KOPT-K1 (cell line): Measurements from ENCODE around the gene PLEKHA5.
"Not testable (repeated sequence)": the region's sequence is repeated elsewhere in the genome, so short reads cannot be mapped to it uniquely, and the experiment has no call there.

Experiments
- H3K27ac ChIP-seq: fragments of 200-600 bp; sonication (generic); 2 replicates; pipeline ENCODE4 v1.5.1; 2016; ENCODE audit warnings: antibody characterized with exemption, mild to moderate bottlenecking, low read depth, low read length; ENCODE audit not compliant: poor library complexity, severe bottlenecking
- H3K36me3 ChIP-seq: fragments of 200-600 bp; sonication (generic); 2 replicates; pipeline ENCODE4 v1.5.1; 2017; ENCODE audit warnings: antibody characterized with exemption, mild to moderate bottlenecking, low read length, moderate library complexity; ENCODE audit not compliant: insufficient read depth
- H3K9me3 ChIP-seq: fragments of 200-600 bp; sonication (generic); 2 replicates; pipeline ENCODE4 v1.5.1; 2017; ENCODE audit warnings: antibody characterized with exemption, low read length, mild to moderate bottlenecking; ENCODE audit not compliant: insufficient read depth, poor library complexity, severe bottlenecking

Gene PLEKHA5

GRCh38 chr12:19302100-19302640 is 172.6 kb downstream of the PLEKHA5 start:
- no peaks in the 10 kb centered on the region for H3K36me3 ChIP-seq
- H3K9me3 ChIP-seq, result no peaks in the 10 kb centered on the region
- no peak overlapping the region for H3K27ac ChIP-seq

DNA sequence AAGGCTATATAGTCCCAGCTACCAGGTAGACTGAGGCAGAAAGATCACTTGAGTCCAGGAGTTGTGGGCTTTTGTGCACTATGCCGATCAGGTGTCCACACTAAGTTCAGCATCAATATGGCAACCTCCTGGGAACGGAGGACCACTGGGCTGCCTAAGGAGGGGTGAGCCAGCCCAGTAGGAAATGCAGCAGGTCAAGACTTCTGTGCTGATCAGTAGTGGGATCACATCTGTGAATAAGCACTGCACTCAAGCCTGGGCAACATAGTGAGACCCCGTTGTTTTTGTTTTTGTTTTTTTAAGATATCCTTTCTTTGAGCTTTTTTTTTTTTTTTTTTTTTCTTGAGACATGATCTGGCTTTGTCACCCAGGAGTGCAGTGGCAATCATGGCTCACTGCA is 174.0 kb downstream of the PLEKHA5 start:
- Histone ChIP-seq H3K9me3 (no peaks in the 10 kb centered on the region), H3K27ac (no peak overlapping the region)

GRCh38 chr12:19304149-19304750 is 174.7 kb downstream of the PLEKHA5 start:
- Histone ChIP-seq H3K27ac (no peak overlapping the region), H3K9me3 (no peaks in the 10 kb centered on the region), H3K36me3 (no peaks in the 10 kb centered on the region)

More for the DNA sequence above, 174.0 kb downstream of the PLEKHA5 start:
- H3K36me3 ChIP-seq, result no peaks in the 10 kb centered on the region

GRCh38 chr12:19305621-19306020 is 176.1 kb downstream of the PLEKHA5 start:
- H3K36me3 ChIP-seq, H3K27ac ChIP-seq, H3K9me3 ChIP-seq: not testable (repeated sequence)

DNA sequence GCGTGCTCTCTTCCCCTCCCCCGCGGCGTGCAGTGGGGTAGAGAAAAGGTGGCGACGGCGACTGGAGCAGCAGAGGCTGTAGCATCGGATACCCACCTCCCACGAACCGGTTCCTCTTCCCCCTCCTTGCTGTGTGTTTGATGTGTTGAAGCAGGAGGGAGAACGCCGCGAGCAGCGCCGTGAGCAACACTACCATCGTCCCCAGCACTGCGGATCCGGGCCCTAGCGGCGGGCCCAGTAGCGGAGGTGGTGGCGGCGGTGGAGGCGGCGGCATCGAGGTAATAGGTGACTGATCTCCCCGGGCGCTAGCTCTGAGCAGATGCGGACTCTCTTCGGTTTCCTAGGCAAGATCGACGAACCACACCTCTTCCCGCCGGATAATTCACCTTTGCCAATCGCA is 176.8 kb downstream of the PLEKHA5 start:
- H3K9me3 ChIP-seq, result no peaks in the 10 kb centered on the region
- H3K27ac ChIP-seq, result no peak overlapping the region
- H3K36me3 ChIP-seq, result no peaks in the 10 kb centered on the region

DNA sequence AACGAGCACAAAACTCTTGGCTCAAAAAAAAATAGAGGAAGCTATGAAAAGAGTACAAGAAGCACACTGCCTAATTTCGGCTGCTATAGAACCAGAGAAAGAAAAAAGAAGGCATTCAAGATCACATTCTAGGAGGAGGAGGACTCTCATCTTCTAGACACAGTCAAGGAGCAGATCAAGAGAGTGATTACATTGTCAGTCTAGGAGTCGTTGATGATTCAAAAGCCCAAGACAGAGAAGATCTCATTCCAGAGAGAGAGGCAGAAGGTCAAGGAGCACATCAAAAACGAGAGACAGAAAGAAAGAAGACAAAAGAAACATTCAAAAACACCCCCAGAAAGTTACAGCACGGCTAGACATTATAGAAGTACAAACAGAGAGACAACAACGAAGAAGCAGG is 177.9 kb downstream of the PLEKHA5 start:
- Histone ChIP-seq H3K9me3 (no peaks in the 10 kb centered on the region), H3K27ac (no peak overlapping the region), H3K36me3 (no peaks in the 10 kb centered on the region)

DNA sequence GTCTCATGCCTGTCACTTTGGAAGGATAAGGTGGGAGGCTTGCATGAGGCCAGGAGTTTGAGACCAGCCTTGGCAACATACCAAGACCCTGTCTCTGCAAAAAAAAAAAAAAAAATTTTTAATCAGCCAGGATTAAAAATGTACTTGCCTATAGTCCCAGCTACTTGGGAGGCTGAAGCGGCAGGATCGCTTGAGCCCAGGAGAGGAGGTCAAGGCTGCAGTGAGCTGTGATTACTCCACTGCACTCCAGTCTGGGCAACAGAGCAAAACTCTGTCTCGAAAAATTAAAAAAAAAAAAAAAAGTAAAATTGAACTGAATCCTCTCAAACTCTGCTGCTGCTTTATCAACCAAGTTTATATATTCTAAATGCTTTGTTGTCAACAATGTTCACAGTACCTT is 181.6 kb downstream of the PLEKHA5 start:
- no peaks in the 10 kb centered on the region for H3K36me3 ChIP-seq
- H3K9me3 ChIP-seq, result no peaks in the 10 kb centered on the region
- no peak overlapping the region for H3K27ac ChIP-seq

DNA sequence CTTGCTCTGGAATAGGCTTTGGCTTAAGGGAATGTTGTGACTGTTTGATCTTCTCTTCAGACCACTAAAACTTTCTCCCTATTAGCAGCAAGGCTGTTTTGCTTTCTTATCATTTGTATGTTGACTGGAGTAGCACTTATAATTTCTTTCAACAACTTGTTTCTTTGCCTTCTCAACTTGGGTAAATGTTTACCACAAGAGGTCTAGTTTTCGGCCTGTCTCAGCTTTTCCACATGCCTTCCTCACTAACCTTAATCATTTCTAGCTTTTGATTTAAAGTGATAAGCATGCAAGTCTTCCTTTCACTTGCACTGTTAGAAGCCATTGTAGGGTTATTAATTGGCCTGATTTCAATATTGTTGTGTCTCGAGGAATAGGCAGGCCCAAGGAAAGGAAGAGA is 183.1 kb downstream of the PLEKHA5 start:
- Histone ChIP-seq H3K9me3 (no peaks in the 10 kb centered on the region), H3K36me3 (no peaks in the 10 kb centered on the region), H3K27ac (no peak overlapping the region)

DNA sequence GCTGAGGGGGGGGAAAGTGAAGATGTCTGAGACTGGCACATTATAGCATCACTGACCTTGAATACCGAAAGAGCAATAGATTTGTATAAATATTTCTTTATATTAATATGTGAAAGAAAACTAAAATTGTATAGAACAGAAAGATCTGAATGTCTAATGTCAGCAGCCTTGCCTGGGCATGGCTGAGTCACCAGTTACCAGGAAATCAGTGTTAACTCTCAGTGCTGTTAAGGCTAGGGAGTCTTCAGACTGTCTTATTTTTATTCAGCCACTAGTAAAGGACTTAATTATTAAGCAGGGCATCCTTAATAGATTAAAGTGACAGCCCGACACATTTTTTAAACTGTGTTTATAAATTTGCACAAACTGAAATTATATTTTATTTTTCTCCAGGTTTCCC is 186.9 kb downstream of the PLEKHA5 start:
- Histone ChIP-seq H3K9me3 (no peaks in the 10 kb centered on the region), H3K27ac (no peak overlapping the region), H3K36me3 (no peaks in the 10 kb centered on the region)

- H3K9me3 ChIP-seq, result no peaks in the 10 kb centered on the region
- H3K36me3 ChIP-seq, result no peaks in the 10 kb centered on the region
Observed at GRCh38 chr12:19322376-19322775, 192.8 kb downstream of the PLEKHA5 start.

DNA sequence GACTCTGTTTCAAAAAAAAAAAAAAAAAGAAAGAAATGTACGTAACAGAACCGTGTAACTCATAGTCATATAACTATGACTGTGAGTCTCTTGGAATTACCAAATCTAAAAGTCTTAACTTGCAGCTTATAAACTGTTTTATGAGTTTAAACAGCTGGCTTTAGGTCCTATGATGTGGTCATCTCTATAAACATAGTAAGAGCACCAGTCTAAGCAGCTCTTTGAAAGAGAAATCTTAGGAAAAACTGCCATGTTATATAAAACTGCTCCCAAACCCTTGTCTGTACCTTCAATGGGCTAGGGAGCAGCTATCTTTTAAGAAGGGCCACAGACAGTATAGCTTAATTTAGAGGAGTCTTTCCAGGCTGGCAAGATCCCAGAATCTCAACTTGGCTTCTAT is 194.3 kb downstream of the PLEKHA5 start:
- Histone ChIP-seq H3K36me3 (no peaks in the 10 kb centered on the region), H3K27ac (no peak overlapping the region), H3K9me3 (no peaks in the 10 kb centered on the region)

More at GRCh38 chr12:19322376-19322775, 192.8 kb downstream of the PLEKHA5 start:
- no peak overlapping the region for H3K27ac ChIP-seq

- H3K9me3 ChIP-seq, result no peaks in the 10 kb centered on the region
- no peak overlapping the region for H3K27ac ChIP-seq
- H3K36me3 ChIP-seq, result no peaks in the 10 kb centered on the region
Observed at GRCh38 chr12:19326102-19326501, 196.6 kb downstream of the PLEKHA5 start.

GRCh38 chr12:19332196-19332595 is 202.7 kb downstream of the PLEKHA5 start:
- H3K36me3 ChIP-seq, result no peaks in the 10 kb centered on the region
- no peaks in the 10 kb centered on the region for H3K9me3 ChIP-seq
- no peak overlapping the region for H3K27ac ChIP-seq

GRCh38 chr12:19338405-19338804 is 208.9 kb downstream of the PLEKHA5 start:
- H3K27ac ChIP-seq, result no peak overlapping the region
- peaks cover 7% of the 10 kb centered on the region for H3K9me3 ChIP-seq
- H3K36me3 ChIP-seq, result no peaks in the 10 kb centered on the region

- H3K9me3 ChIP-seq, result peaks cover 14% of the 10 kb centered on the region
- H3K36me3 ChIP-seq, H3K27ac ChIP-seq: not testable (repeated sequence)
Observed at GRCh38 chr12:19350850-19351249, 221.3 kb downstream of the PLEKHA5 start.

DNA sequence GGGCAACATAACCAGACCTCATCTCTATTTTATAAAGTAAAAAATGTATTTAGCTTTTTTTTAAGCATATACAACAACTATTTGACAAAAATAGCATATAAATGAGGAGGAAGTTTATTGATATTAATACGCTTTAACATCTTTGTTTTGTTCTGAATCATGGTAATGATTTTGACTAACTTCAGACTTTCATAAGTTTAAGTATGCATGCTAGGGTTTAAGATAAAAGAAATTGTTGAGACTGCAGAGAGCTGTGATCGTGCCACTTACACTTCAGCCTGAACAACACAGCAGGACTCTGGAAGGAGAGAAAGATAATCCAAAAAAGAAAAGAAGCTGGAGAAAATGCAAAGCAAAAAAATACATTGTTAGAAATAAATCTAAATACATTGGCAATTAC is 221.8 kb downstream of the PLEKHA5 start:
- Histone ChIP-seq H3K36me3 (no peaks in the 10 kb centered on the region), H3K9me3 (peaks cover 14% of the 10 kb centered on the region), H3K27ac (no peak overlapping the region)
